ENCODE data around the gene DYNC1LI2. TPM values are rescaled to one million over a fixed set of nuclear protein-coding genes. Genes with fewer than 3 reads are reported as not detected.

Gene DYNC1LI2
- total RNA-seq, result 97.0 and 170 TPM in 2 replicates

DNA sequence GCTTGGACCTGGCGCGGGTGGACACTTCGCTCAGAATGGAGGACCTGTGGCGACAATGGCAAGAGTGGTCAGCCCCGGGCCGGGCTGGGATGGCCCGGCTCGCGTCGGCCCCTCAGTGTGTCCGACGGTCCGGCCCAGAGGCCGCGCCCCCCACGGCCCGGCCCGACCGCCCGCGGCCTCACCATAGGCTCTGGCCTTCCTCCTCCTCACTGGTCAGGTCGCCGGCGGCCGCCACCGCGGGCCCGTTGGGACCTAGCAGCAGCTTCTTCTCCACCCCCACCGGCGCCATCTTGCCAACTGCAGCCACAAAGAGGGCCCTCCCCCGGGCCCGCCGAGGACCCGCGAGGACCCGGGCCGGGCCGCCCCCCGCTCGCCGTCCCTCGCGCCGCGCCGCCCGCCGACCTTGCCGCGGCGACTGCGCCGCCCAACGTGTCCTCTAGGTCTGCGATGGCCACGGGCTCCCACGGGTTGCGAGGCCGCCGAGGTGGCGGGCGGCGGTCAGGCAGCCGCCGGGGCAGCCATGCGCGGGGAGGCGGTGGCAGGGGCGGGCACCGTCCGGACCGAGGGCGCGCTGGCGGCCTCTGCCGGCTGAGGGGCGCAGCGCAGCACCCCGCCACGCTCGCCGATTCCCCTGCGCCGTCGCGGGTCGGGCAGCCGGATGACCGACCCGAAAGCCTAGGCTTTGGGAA is at the start of gene DYNC1LI2:
Gene DYNC1LI2, minus strand, starts transcription at position 307 of the 689 bp plus-strand sequence. Its CDS starts 18 bp downstream, at position 289.

DNA sequence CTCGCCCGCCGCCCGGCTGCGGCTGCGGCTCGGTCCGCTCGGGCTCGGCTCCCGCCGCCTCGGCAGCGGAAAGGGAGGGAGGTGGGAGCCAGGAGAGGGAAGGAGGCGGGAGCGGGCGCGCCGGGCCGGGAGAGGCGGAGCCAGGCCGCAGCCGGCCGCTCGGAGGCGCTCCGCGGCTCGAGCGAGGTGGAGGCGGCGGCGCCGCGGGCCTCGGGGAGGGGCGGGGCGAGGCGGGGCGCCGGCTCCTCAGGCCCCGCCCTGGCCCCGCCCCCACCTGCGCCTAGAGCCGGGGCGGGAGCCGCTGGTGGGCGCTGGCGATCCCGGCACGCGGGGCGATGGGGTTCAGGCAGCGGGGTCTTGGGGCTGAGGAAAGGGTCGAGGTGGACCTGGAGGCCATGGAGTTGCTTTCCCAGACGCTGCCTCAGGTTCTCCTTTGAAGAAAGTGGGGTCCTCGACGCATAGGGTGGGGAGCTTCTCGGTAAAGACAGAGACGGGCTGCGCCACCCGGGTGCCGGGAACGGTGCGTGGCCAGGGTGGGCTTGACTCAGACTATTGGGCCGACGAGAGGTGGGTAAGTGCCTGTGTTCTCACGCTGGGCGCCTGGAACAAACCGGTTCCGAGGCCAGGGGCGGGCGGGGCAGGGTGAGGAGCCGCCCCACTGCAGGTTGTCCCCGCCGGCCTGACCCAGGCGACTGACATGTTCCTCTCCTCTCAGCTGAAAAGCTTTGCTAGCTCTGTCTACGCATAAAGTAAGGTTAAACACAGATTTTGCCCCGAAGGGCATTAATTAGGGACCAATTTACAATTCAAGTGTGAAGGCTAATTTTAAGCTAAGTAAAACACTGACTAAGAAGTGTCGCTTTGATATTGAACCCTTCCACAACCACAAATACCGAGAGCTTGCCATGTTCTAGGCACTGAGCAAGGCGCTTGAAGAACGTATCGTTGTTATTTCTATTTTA is 54.5 kb downstream of the DYNC1LI2 start, which contains the start of gene CMTM4:
Gene CMTM4, minus strand, starts transcription at position 75 of the 962 bp plus-strand sequence. CDS start 218 bp downstream, outside the sequence.

Other genes with a start within 250 kb of the DYNC1LI2 start
- 22.2 and 28.1 TPM in 2 replicates for gene TK2, start 201.5 kb downstream of the DYNC1LI2 start, total RNA-seq
- 70.2 and 81.1 TPM in 2 replicates for gene CKLF, start 199.0 kb downstream of the DYNC1LI2 start, total RNA-seq
- 1.1 and 2.9 TPM in 2 replicates for gene CMTM1, start 185.2 kb downstream of the DYNC1LI2 start, total RNA-seq
- gene CMTM2, start 172.1 kb downstream of the DYNC1LI2 start, total RNA-seq, result not detected in 2 replicates
- 19.4 and 26.6 TPM in 2 replicates for gene CMTM3, start 146.9 kb downstream of the DYNC1LI2 start, total RNA-seq
- gene CMTM4, start 54.9 kb downstream of the DYNC1LI2 start, total RNA-seq, result 5.5 and 11.0 TPM in 2 replicates
- gene TERB1, start 50.0 kb upstream of the DYNC1LI2 start, total RNA-seq, result 0.06 and 0.16 TPM in 2 replicates
- gene NAE1, start 79.4 kb upstream of the DYNC1LI2 start, total RNA-seq, result 46.6 and 47.7 TPM in 2 replicates
- not detected in 2 replicates for gene CA7, start 92.8 kb upstream of the DYNC1LI2 start, total RNA-seq
- gene PDP2, start 128.9 kb upstream of the DYNC1LI2 start, total RNA-seq, result 2.6 and 10.6 TPM in 2 replicates
- gene CDH16, start 167.3 kb upstream of the DYNC1LI2 start, total RNA-seq, result not detected in 2 replicates
- gene RRAD, start 173.9 kb upstream of the DYNC1LI2 start, total RNA-seq, result 1.1 and 2.1 TPM in 2 replicates
- gene CIAO2B, start 182.8 kb upstream of the DYNC1LI2 start, total RNA-seq, result 131 and 136 TPM in 2 replicates
- 14.2 and 17.7 TPM in 2 replicates for gene CES2, start 183.9 kb upstream of the DYNC1LI2 start, total RNA-seq
- gene CES3, start 209.7 kb upstream of the DYNC1LI2 start, total RNA-seq, result not detected in 2 replicates
- gene CES4A, start 237.0 kb upstream of the DYNC1LI2 start, total RNA-seq, result 0.49 and 1.7 TPM in 2 replicates